GM12891 (cell line): Measurements from ENCODE around the gene NTPCR.

Source experiments
- PAX5 ChIP-seq: IDR thresholded peaks from 2 replicates; pipeline ENCODE4 v1.6.1; 2011; ENCODE audit warnings: low read length, moderate library complexity, mild to moderate bottlenecking; ENCODE audit not compliant: insufficient read depth, severe bottlenecking
- POLR2A ChIP-seq: IDR thresholded peaks from 2 replicates; pipeline ENCODE4 v1.6.1; 2011; ENCODE audit warnings: low read depth, low read length, control low read depth
- POLR2AphosphoS5 ChIP-seq: IDR thresholded peaks from 2 replicates; pipeline ENCODE4 v1.6.1; 2011; ENCODE audit warnings: low read depth, low read length, control low read depth
- POU2F2 ChIP-seq: IDR thresholded peaks from 2 replicates; pipeline ENCODE4 v1.6.1; 2011; ENCODE audit warnings: low read depth, mild to moderate bottlenecking, control low read depth, low read length, moderate library complexity
- SPI1 ChIP-seq: IDR thresholded peaks from 2 replicates; pipeline ENCODE4 v1.6.1; 2011; ENCODE audit warnings: low read depth, low read length, control low read depth
- TAF1 ChIP-seq: IDR thresholded peaks from 2 replicates; pipeline ENCODE4 v1.6.1; 2011; ENCODE audit warnings: low read depth, low read length, control low read depth

DNA sequence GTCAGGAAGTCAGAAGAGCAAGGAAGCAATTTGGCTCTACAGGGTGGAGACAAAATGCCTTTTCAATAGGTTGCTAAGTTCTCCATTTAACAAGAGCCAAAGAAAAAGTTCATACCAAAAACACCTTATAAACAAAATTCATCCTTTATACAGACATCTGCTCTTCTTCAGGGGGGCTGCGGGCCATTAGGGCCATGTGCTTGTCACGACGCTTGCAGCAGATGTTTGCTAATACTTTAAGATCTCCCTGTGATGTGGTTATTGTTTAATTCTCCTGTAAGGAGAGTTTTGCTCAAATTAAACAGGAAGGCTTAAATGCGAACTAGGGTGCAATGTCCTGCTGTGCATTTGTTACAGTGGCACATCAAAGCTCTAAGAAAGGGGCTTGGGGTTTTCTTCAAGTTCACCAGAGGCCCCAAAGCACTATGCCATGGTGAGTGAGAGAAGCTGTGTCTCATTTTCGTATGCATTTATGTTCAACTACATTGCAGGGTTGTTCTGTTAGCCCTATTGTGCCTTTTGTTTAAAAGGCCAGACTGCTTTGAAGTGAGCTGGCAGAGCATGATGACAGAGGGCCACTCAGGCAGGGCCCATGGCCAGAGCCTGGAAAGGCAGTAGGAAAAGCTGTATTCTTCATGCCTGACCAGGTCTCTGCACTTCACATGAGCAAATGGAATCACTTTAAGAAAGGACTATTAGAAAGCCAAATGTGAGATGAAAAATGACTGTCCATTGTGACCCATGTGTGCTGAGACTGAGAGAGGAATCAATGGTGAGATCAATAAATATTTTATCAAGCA is 24.8 kb upstream of the NTPCR start:
- TF ChIP-seq POU2F2 (no peak), TAF1 (no peak), POLR2AphosphoS5 (no peak), PAX5 (no peak), POLR2A (no peak), SPI1 (no peak)
